WTC11 (cell line): ENCODE results near the gene CACNA1A. TPM values are rescaled to one million over a fixed set of nuclear protein-coding genes. Genes with fewer than 3 reads are reported as not detected.
A peak's percentile ranks its signal among the peaks of the same experiment; 100 is the strongest.

ENCODE experiments used
- ATAC-seq: fragments of 200-7000 bp; cut with Tn5 transposase; 2 replicates; pipeline ENCODE4 v1.10.0; 2021; ENCODE audit warnings: mild to moderate bottlenecking, moderate library complexity
- CTCF ChIA-PET: fragments of 300-600 bp; sonication (Branson Sonifier 250); formaldehyde crosslinking; loops from one replicate; lab custom pipeline; 2021; ENCODE audit warnings: antibody characterized with exemption; lab: Charles Lee
- POLR2A ChIA-PET: fragments of 350-600 bp; sonication (Branson Sonifier 250); formaldehyde crosslinking; loops from one replicate; lab custom pipeline; 2021; ENCODE audit warnings: antibody characterized with exemption; lab: Charles Lee
- DNase-seq: peaks from one replicate; pipeline ENCODE4 v3.0.0; 2021; ENCODE audit warnings: low spot score
- H3K27ac Mint-ChIP-seq: 2 replicates; pipeline ENCODE4 v1.8.0; 2021; ENCODE audit warnings: mixed read lengths
- H3K27me3 Mint-ChIP-seq: 2 replicates; pipeline ENCODE4 v1.8.0; 2021; ENCODE audit warnings: low read depth, mild to moderate bottlenecking, moderate library complexity, mixed read lengths
- H3K36me3 Mint-ChIP-seq: 2 replicates; pipeline ENCODE4 v1.8.0; 2021; ENCODE audit warnings: mixed read lengths
- H3K4me1 Mint-ChIP-seq: 2 replicates; pipeline ENCODE4 v1.8.0; 2022; ENCODE audit warnings: mixed read lengths
- H3K4me3 Mint-ChIP-seq: 2 replicates; pipeline ENCODE4 v1.8.0; 2021; ENCODE audit warnings: mild to moderate bottlenecking, moderate library complexity, mixed read lengths
- H3K9me3 Mint-ChIP-seq: 2 replicates; pipeline ENCODE4 v1.8.0; 2021; ENCODE audit warnings: mixed read lengths
- ELF4 ChIP-seq: sonication (generic); formaldehyde crosslinking; IDR thresholded peaks from 2 replicates; pipeline ENCODE4 v1.8.1; 2022; ENCODE audit warnings: low read depth, mild to moderate bottlenecking, moderate library complexity, missing genetic modification reagents
- FOXJ3 ChIP-seq: sonication (generic); formaldehyde crosslinking; IDR thresholded peaks from 2 replicates; pipeline ENCODE4 v1.9.0; 2021; ENCODE audit warnings: missing genetic modification reagents, mild to moderate bottlenecking, borderline replicate concordance
- IRF2 ChIP-seq: sonication (generic); formaldehyde crosslinking; IDR thresholded peaks from 2 replicates; pipeline ENCODE4 v1.8.0; 2022; ENCODE audit warnings: low read depth, missing genetic modification reagents, borderline replicate concordance
- JAZF1 ChIP-seq: fragments of 250-450 bp; sonication (Bioruptor Pico); IDR thresholded peaks from 2 replicates; pipeline ENCODE4 v1.9.0; 2021; ENCODE audit warnings: moderate library complexity, mild to moderate bottlenecking, inconsistent platforms
- JUN ChIP-seq: sonication (generic); formaldehyde crosslinking; IDR thresholded peaks from 2 replicates; pipeline ENCODE4 v1.8.0; 2023; ENCODE audit warnings: mild to moderate bottlenecking, missing genetic modification reagents
- MYBL2 ChIP-seq: sonication (generic); formaldehyde crosslinking; IDR thresholded peaks from 2 replicates; pipeline ENCODE4 v1.8.1; 2023; ENCODE audit warnings: mild to moderate bottlenecking, moderate library complexity, missing genetic modification reagents
- NFYB ChIP-seq: sonication (generic); formaldehyde crosslinking; conservative IDR thresholded peaks from 2 replicates; pipeline ENCODE4 v1.8.0; 2022; ENCODE audit warnings: low read depth, missing genetic modification reagents
- NR1H2 ChIP-seq: sonication (generic); formaldehyde crosslinking; IDR thresholded peaks from 2 replicates; pipeline ENCODE4 v1.9.0; 2021; ENCODE audit warnings: mild to moderate bottlenecking, moderate library complexity, missing genetic modification reagents
- SMAD4 ChIP-seq: sonication (generic); formaldehyde crosslinking; IDR thresholded peaks from 2 replicates; pipeline ENCODE4 v1.8.0; 2022; ENCODE audit warnings: mild to moderate bottlenecking, missing genetic modification reagents
- ZNF138 ChIP-seq: sonication (generic); formaldehyde crosslinking; conservative IDR thresholded peaks from 2 replicates; pipeline ENCODE4 v1.8.1; 2022; ENCODE audit warnings: mild to moderate bottlenecking, moderate library complexity, missing genetic modification reagents
- ZNF423 ChIP-seq: fragments of 250-450 bp; sonication (Bioruptor Pico); IDR thresholded peaks from 2 replicates; pipeline ENCODE4 v2.1.2; 2022; ENCODE audit warnings: mild to moderate bottlenecking, moderate library complexity
- total RNA-seq: library from RNA; stranded (reverse); gene quantifications from 3 replicates; pipeline ENCODE4 v1.2.3, GENCODE V29; 2021
- TF ChIP-seq, protein P1 (sequence below): sonication (generic); formaldehyde crosslinking; IDR thresholded peaks from 2 replicates; pipeline ENCODE4 v1.8.1; 2023; ENCODE audit warnings: mild to moderate bottlenecking, missing genetic modification reagents
- TF ChIP-seq, protein P2 (sequence below): fragments of 250-450 bp; sonication (Bioruptor Pico); IDR thresholded peaks from 2 replicates; pipeline ENCODE4 v1.9.0; 2021; ENCODE audit warnings: mild to moderate bottlenecking
- TF ChIP-seq, protein P3 (sequence below): sonication (generic); formaldehyde crosslinking; IDR thresholded peaks from 2 replicates; pipeline ENCODE4 v1.8.1; 2022; ENCODE audit warnings: mild to moderate bottlenecking, moderate library complexity, missing genetic modification reagents
- TF ChIP-seq, protein P4 (sequence below): sonication (generic); formaldehyde crosslinking; IDR thresholded peaks from 2 replicates; pipeline ENCODE4 v1.8.1; 2022; ENCODE audit warnings: missing genetic modification reagents, borderline replicate concordance
- TF ChIP-seq, protein P5 (sequence below): fragments of 250-450 bp; sonication (Bioruptor Pico); IDR thresholded peaks from 2 replicates; pipeline ENCODE4 v1.8.0; 2021; ENCODE audit warnings: mild to moderate bottlenecking
- TF ChIP-seq, protein P6 (sequence below): sonication (generic); formaldehyde crosslinking; IDR thresholded peaks from 2 replicates; pipeline ENCODE4 v1.8.0; 2023; ENCODE audit warnings: missing genetic modification reagents, mild to moderate bottlenecking, borderline replicate concordance
- TF ChIP-seq, protein P7 (sequence below): sonication (generic); formaldehyde crosslinking; IDR thresholded peaks from 2 replicates; pipeline ENCODE4 v1.8.1; 2022; ENCODE audit warnings: low read depth, missing genetic modification reagents, borderline replicate concordance

Gene CACNA1A
- total RNA-seq, 1 experiment from 2014 or later: 28.9 TPM

DNA sequence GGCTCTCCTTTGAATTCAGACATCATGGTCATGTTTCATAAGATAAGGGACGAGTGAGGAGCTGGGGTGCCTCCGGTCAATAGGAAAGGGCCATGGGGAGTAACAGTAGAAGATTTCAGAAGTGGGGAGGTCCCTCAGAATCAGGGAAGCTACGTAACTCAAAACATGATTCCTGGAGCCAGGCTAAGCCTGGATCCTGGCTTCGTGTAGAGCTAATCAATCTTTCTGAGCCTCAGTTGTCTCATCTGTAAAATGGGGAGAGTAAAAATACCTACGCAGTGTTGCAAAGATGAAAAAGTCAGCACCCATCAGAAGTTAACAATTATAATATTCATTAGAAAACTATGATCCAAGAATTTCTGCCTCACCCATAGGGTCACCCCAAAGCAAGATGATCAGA lies 106.5 kb downstream of the CACNA1A start:
- TF ChIP-seq, protein P1, sequence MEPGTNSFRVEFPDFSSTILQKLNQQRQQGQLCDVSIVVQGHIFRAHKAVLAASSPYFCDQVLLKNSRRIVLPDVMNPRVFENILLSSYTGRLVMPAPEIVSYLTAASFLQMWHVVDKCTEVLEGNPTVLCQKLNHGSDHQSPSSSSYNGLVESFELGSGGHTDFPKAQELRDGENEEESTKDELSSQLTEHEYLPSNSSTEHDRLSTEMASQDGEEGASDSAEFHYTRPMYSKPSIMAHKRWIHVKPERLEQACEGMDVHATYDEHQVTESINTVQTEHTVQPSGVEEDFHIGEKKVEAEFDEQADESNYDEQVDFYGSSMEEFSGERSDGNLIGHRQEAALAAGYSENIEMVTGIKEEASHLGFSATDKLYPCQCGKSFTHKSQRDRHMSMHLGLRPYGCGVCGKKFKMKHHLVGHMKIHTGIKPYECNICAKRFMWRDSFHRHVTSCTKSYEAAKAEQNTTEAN (CRISPR knock-in tag): no peak
- TF ChIP-seq NFYB (CRISPR knock-in tag): no peak
- no peak for TF ChIP-seq SMAD4 (CRISPR knock-in tag)
- no peak for TF ChIP-seq ZNF423 (CRISPR knock-in tag)
- TF ChIP-seq ZNF138 (CRISPR knock-in tag): no peak
- TF ChIP-seq, protein P2, sequence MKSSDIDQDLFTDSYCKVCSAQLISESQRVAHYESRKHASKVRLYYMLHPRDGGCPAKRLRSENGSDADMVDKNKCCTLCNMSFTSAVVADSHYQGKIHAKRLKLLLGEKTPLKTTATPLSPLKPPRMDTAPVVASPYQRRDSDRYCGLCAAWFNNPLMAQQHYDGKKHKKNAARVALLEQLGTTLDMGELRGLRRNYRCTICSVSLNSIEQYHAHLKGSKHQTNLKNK (CRISPR knock-in tag): no peak
- TF ChIP-seq MYBL2 (CRISPR knock-in tag): no peak
- no peak for TF ChIP-seq JUN (CRISPR knock-in tag)
- TF ChIP-seq ELF4 (CRISPR knock-in tag): no peak
- TF ChIP-seq FOXJ3 (CRISPR knock-in tag): no peak
- no peaks in the 10 kb centered on the region for H3K27me3 Mint-ChIP-seq
- H3K4me1 Mint-ChIP-seq: peaks cover 21% of the 10 kb centered on the region
- ChIA-PET POLR2A (no interaction called here), CTCF (interaction anchor here (1.2 kb wide), 1 partner anchor 43 kb away, joined by 3 read pairs; no protein-coding TSS in a partner anchor)
- H3K4me3 Mint-ChIP-seq: no peak overlapping the region
- DNase-seq: no peak
- ATAC-seq: no peak
- no peak overlapping the region for H3K27ac Mint-ChIP-seq
- H3K36me3 Mint-ChIP-seq: peaks cover 10% of the 10 kb centered on the region
- peaks cover 12% of the 10 kb centered on the region for H3K9me3 Mint-ChIP-seq

DNA sequence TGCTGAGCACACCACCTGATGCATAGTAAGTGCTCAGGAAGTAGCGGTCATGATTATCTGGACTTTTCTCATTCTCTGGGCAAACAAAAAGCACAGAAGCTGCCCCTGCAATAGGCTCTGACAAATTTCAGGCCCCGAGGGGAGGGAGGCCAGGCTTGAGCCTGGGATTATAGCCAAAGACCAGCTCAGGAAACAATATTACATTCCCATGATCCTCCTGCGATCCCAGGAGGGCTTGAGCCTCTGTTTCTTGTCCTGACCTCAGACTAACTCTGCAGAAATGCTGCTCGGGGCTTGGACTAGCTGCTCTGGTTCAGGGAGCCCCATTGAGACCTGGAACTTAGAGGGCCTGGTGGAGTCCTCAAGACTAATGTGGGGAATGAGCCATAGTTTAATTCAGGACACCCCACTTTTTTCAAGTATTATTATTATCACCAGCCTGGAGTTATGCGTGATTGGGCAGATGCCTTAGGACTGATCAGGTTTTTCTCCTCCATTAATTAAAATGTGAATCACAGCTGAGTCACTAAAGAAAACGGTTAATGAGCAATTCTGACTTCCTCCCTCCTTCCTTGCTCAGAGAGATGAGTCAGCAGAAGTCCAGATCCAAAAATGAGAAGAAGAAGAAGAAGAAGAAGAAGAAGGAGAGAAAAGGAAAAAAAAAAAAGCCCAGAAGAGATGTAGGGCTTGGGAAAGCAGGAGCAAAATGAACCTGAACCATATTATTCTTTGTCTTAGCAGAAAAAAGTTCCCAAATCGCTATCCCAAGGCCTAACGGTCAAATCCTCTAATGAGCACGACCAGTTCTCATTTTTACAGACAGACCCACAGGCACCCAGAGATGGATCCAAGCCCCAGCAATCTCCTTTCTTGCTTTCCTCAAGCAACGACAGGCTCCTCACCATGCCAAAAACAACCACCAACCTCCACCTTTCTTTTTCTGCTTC lies 107.2 kb downstream of the CACNA1A start:
- Mint-ChIP-seq H3K4me1 (peaks cover 21% of the 10 kb centered on the region), H3K36me3 (peaks cover 10% of the 10 kb centered on the region)
- CTCF ChIA-PET: interaction anchor here (1.2 kb wide), 1 partner anchor 42 kb away, joined by 3 read pairs; no protein-coding TSS in a partner anchor

More for the DNA sequence above, 107.2 kb downstream of the CACNA1A start:
- TF ChIP-seq, protein P3, sequence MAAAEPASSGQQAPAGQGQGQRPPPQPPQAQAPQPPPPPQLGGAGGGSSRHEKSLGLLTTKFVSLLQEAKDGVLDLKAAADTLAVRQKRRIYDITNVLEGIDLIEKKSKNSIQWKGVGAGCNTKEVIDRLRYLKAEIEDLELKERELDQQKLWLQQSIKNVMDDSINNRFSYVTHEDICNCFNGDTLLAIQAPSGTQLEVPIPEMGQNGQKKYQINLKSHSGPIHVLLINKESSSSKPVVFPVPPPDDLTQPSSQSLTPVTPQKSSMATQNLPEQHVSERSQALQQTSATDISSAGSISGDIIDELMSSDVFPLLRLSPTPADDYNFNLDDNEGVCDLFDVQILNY (CRISPR knock-in tag): no peak
- TF ChIP-seq, protein P4, sequence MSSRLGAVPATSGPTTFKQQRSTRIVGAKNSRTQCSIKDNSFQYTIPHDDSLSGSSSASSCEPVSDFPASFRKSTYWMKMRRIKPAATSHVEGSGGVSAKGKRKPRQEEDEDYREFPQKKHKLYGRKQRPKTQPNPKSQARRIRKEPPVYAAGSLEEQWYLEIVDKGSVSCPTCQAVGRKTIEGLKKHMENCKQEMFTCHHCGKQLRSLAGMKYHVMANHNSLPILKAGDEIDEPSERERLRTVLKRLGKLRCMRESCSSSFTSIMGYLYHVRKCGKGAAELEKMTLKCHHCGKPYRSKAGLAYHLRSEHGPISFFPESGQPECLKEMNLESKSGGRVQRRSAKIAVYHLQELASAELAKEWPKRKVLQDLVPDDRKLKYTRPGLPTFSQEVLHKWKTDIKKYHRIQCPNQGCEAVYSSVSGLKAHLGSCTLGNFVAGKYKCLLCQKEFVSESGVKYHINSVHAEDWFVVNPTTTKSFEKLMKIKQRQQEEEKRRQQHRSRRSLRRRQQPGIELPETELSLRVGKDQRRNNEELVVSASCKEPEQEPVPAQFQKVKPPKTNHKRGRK (CRISPR knock-in tag): no peak
- TF ChIP-seq JAZF1 (CRISPR knock-in tag) (no peak), NR1H2 (no peak), IRF2 (CRISPR knock-in tag) (no peak), ZNF138 (CRISPR knock-in tag) (no peak)
- TF ChIP-seq, protein P5, sequence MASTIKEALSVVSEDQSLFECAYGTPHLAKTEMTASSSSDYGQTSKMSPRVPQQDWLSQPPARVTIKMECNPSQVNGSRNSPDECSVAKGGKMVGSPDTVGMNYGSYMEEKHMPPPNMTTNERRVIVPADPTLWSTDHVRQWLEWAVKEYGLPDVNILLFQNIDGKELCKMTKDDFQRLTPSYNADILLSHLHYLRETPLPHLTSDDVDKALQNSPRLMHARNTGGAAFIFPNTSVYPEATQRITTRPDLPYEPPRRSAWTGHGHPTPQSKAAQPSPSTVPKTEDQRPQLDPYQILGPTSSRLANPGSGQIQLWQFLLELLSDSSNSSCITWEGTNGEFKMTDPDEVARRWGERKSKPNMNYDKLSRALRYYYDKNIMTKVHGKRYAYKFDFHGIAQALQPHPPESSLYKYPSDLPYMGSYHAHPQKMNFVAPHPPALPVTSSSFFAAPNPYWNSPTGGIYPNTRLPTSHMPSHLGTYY (CRISPR knock-in tag): no peak
- TF ChIP-seq, protein P6, sequence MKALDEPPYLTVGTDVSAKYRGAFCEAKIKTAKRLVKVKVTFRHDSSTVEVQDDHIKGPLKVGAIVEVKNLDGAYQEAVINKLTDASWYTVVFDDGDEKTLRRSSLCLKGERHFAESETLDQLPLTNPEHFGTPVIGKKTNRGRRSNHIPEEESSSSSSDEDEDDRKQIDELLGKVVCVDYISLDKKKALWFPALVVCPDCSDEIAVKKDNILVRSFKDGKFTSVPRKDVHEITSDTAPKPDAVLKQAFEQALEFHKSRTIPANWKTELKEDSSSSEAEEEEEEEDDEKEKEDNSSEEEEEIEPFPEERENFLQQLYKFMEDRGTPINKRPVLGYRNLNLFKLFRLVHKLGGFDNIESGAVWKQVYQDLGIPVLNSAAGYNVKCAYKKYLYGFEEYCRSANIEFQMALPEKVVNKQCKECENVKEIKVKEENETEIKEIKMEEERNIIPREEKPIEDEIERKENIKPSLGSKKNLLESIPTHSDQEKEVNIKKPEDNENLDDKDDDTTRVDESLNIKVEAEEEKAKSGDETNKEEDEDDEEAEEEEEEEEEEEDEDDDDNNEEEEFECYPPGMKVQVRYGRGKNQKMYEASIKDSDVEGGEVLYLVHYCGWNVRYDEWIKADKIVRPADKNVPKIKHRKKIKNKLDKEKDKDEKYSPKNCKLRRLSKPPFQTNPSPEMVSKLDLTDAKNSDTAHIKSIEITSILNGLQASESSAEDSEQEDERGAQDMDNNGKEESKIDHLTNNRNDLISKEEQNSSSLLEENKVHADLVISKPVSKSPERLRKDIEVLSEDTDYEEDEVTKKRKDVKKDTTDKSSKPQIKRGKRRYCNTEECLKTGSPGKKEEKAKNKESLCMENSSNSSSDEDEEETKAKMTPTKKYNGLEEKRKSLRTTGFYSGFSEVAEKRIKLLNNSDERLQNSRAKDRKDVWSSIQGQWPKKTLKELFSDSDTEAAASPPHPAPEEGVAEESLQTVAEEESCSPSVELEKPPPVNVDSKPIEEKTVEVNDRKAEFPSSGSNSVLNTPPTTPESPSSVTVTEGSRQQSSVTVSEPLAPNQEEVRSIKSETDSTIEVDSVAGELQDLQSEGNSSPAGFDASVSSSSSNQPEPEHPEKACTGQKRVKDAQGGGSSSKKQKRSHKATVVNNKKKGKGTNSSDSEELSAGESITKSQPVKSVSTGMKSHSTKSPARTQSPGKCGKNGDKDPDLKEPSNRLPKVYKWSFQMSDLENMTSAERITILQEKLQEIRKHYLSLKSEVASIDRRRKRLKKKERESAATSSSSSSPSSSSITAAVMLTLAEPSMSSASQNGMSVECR (CRISPR knock-in tag): no peak
- TF ChIP-seq, protein P7, sequence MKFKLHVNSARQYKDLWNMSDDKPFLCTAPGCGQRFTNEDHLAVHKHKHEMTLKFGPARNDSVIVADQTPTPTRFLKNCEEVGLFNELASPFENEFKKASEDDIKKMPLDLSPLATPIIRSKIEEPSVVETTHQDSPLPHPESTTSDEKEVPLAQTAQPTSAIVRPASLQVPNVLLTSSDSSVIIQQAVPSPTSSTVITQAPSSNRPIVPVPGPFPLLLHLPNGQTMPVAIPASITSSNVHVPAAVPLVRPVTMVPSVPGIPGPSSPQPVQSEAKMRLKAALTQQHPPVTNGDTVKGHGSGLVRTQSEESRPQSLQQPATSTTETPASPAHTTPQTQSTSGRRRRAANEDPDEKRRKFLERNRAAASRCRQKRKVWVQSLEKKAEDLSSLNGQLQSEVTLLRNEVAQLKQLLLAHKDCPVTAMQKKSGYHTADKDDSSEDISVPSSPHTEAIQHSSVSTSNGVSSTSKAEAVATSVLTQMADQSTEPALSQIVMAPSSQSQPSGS: no peak
- POLR2A ChIA-PET: no interaction called here
- H3K9me3 Mint-ChIP-seq: peaks cover 12% of the 10 kb centered on the region
- no peaks in the 10 kb centered on the region; the same call in 1 of the 2 replicates for H3K27me3 Mint-ChIP-seq
- DNase-seq: no peak
- peak overlapping the region; percentile 30; the same call in 1 of the 2 replicates for H3K27ac Mint-ChIP-seq
- no peak overlapping the region for H3K4me3 Mint-ChIP-seq
- no peak for ATAC-seq
